SU-DHL-6 (cell line): ENCODE results near the gene ANKRD44.

ENCODE experiments used
- CTCF ChIP-seq: fragments of 200-600 bp; sonication (generic); IDR thresholded peaks from one replicate; pipeline ENCODE4 v1.5.1; 2017; ENCODE audit warnings: antibody characterized with exemption, mild to moderate bottlenecking, low read length, moderate library complexity; ENCODE audit not compliant: insufficient read depth, poor library complexity, severe bottlenecking
- EZH2phosphoT487 ChIP-seq: fragments of 200-600 bp; sonication (generic), shearing (Covaris generic); conservative IDR thresholded peaks from 2 replicates; pipeline ENCODE4 v1.6.1; 2018; ENCODE audit warnings: mild to moderate bottlenecking, antibody characterized with exemption, low read length, moderate library complexity, mixed read lengths

GRCh38 chr2:197306024-197306695 lies 4.4 kb downstream of the ANKRD44 start:
- TF ChIP-seq CTCF (no peak), EZH2phosphoT487 (no peak)
